HEK293 (cell line): ENCODE data around the gene XPR1.

Experiments used
- GLI2 ChIP-seq: fragments of 450-650 bp; formaldehyde crosslinking; IDR thresholded peaks from 2 replicates; pipeline ENCODE4; 2017; ENCODE audit warnings: missing biosample characterization, missing genetic modification characterization, low read depth, borderline replicate concordance
- ZNF324 ChIP-seq: fragments of 450-650 bp; formaldehyde crosslinking; IDR thresholded peaks from 2 replicates; pipeline ENCODE4 v1.5.1; 2016; ENCODE audit warnings: missing biosample characterization, missing genetic modification characterization

- TF ChIP-seq GLI2 (tag by site-specific recombination) (no peak), ZNF324 (no peak)
Measured at GRCh38 chr1:180611016-180611930, 20.5 kb upstream of the XPR1 start.
